ENCODE measurements around the gene TIGD2.

Gene TIGD2

DNA sequence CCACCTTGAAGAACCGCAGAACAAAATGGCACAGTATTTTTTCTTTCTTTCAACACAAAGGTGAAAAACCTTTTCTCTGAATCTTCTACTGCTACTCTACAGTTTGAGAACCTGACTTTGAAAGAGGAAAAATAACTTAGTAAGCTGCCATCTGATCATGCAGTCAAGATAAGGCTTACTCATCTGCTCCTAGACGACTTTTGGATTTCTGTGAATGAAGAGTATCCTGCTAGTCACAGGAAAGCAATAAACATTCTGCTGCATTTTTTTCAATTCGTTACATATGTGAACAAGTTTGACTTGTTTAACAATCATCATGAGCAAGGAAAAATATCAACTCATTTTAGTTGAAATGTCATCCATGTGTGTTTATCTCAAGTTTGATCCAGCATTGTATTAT lies 25.2 kb downstream of the TIGD2 start:
- Histone ChIP-seq H3K36me3 (replicated peaks; ENCODE audit: low read depth, low read length) (no peaks in the 10 kb centered on the region), H3K4me3 (ENCODE audit: low read length) (no peak overlapping the region), H3K4me2 (ENCODE audit: low read length) (no peak overlapping the region), H3K4me1 (ENCODE audit: low read length) (peaks cover 4% of the 10 kb centered on the region; the same call in 1 of the 2 replicates), H3K27me3 (ENCODE audit: low read depth, low read length) (no peaks in the 10 kb centered on the region), H4K20me1 (ENCODE audit: insufficient read depth, low read length) (no peaks in the 10 kb centered on the region), H2AFZ (ENCODE audit: low read depth, low read length) (no peak overlapping the region), H3K79me2 (ENCODE audit: low read length) (no peaks in the 10 kb centered on the region), H3K9me3 (ENCODE audit: insufficient read depth, low read length) (no peaks in the 10 kb centered on the region), H3K27ac (ENCODE audit: low read length) (no peak overlapping the region), H3K9ac (ENCODE audit: low read length) (no peak overlapping the region)
- no peak for TF ChIP-seq EZH2phosphoT487 (IDR thresholded peaks at IDR 0.05; ENCODE audit: low read depth)
- TF ChIP-seq, protein P1, sequence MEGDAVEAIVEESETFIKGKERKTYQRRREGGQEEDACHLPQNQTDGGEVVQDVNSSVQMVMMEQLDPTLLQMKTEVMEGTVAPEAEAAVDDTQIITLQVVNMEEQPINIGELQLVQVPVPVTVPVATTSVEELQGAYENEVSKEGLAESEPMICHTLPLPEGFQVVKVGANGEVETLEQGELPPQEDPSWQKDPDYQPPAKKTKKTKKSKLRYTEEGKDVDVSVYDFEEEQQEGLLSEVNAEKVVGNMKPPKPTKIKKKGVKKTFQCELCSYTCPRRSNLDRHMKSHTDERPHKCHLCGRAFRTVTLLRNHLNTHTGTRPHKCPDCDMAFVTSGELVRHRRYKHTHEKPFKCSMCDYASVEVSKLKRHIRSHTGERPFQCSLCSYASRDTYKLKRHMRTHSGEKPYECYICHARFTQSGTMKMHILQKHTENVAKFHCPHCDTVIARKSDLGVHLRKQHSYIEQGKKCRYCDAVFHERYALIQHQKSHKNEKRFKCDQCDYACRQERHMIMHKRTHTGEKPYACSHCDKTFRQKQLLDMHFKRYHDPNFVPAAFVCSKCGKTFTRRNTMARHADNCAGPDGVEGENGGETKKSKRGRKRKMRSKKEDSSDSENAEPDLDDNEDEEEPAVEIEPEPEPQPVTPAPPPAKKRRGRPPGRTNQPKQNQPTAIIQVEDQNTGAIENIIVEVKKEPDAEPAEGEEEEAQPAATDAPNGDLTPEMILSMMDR (IDR thresholded peaks at IDR 0.05; ENCODE audit: low read depth, low read length) = no peak

GRCh38 chr4:89137231-89137630 lies 25.9 kb downstream of the TIGD2 start:
- no peaks in the 10 kb centered on the region for H3K9me3 ChIP-seq (ENCODE audit: insufficient read depth, low read length)
- H4K20me1 ChIP-seq (ENCODE audit: insufficient read depth, low read length) = no peaks in the 10 kb centered on the region
- H3K27me3 ChIP-seq (ENCODE audit: low read depth, low read length) = no peaks in the 10 kb centered on the region
- H3K36me3 ChIP-seq (replicated peaks; ENCODE audit: low read depth, low read length) = no peaks in the 10 kb centered on the region
- H3K4me3 ChIP-seq (ENCODE audit: low read length) = no peak overlapping the region
- H3K79me2 ChIP-seq (ENCODE audit: low read length) = no peaks in the 10 kb centered on the region
- TF ChIP-seq, protein P1 (IDR thresholded peaks at IDR 0.05; ENCODE audit: low read depth, low read length) = no peak
- TF ChIP-seq EZH2phosphoT487 (IDR thresholded peaks at IDR 0.05; ENCODE audit: low read depth) = no peak
- H3K4me2 ChIP-seq (ENCODE audit: low read length) = no peak overlapping the region
- no peak overlapping the region for H2AFZ ChIP-seq (ENCODE audit: low read depth, low read length)
- H3K9ac ChIP-seq (ENCODE audit: low read length) = no peak overlapping the region
- H3K27ac ChIP-seq (ENCODE audit: low read length) = no peak overlapping the region
- H3K4me1 ChIP-seq (ENCODE audit: low read length) = peaks cover 6% of the 10 kb centered on the region

DNA sequence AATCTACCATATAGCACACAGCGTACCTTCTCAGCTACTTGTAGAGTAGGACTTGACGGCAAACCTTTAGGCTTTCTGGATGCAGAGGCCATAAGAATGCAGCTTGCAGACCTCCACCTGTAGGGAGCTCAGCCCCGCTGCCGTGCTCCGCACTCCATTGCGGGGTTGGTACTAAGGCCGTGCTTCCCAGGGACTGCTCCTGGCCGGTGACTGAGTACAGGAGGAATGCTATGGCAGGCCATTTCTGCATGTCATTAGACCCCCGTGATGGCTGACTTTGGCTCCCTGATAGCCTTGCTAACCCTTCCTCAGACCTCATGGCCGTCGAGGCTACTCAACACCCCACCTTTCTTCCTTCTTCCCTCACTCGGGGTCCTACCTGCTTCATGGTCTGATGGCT lies 26.4 kb downstream of the TIGD2 start:
- no peaks in the 10 kb centered on the region for H3K79me2 ChIP-seq (ENCODE audit: low read length)
- H2AFZ ChIP-seq (ENCODE audit: low read depth, low read length) = no peak overlapping the region
- H3K4me3 ChIP-seq (ENCODE audit: low read length) = no peak overlapping the region
- H3K4me1 ChIP-seq (ENCODE audit: low read length) = peaks cover 11% of the 10 kb centered on the region
- H3K27me3 ChIP-seq (ENCODE audit: low read depth, low read length) = no peaks in the 10 kb centered on the region
- H3K9ac ChIP-seq (ENCODE audit: low read length) = no peak overlapping the region
- H3K27ac ChIP-seq (ENCODE audit: low read length) = no peak overlapping the region
- no peaks in the 10 kb centered on the region for H4K20me1 ChIP-seq (ENCODE audit: insufficient read depth, low read length)
- H3K4me2 ChIP-seq (ENCODE audit: low read length) = no peak overlapping the region
- no peaks in the 10 kb centered on the region for H3K9me3 ChIP-seq (ENCODE audit: insufficient read depth, low read length)
- no peaks in the 10 kb centered on the region for H3K36me3 ChIP-seq (replicated peaks; ENCODE audit: low read depth, low read length)
- no peak for TF ChIP-seq EZH2phosphoT487 (IDR thresholded peaks at IDR 0.05; ENCODE audit: low read depth)
- TF ChIP-seq, protein P1 (IDR thresholded peaks at IDR 0.05; ENCODE audit: low read depth, low read length) = no peak

DNA sequence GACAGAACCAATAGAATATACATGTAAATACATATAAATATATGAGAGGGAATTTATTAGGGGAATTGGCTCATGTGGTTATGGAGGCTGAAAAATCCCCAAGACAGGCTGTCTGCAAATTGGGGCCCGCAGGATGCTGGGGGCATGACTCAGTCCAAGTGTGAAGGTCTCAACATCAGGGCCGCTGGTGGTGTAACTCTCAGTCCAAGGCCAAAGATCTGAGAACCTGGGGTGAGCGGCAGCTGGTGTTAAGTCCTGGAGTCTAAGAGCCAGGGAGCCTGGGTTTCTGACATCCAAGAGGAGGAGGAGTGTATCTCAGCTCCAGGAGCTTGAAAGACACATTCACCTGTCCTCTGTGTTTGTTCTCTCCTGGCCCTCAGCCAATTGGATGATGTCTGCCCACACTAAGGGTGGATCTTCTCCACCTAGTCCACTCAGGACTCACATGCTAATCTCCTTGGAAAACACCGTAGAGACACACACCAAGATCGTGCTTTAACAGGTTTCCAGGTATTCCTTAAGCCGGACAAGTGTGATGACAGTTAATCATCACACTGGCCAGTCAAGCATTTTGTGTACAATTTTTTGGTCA lies 28.9 kb downstream of the TIGD2 start:
- Histone ChIP-seq H4K20me1 (ENCODE audit: insufficient read depth, low read length) (no peaks in the 10 kb centered on the region), H3K4me1 (ENCODE audit: low read length) (peaks cover 21% of the 10 kb centered on the region), H2AFZ (ENCODE audit: low read depth, low read length) (no peak overlapping the region), H3K79me2 (ENCODE audit: low read length) (no peaks in the 10 kb centered on the region), H3K27ac (ENCODE audit: low read length) (no peak overlapping the region), H3K4me3 (ENCODE audit: low read length) (no peak overlapping the region), H3K9ac (ENCODE audit: low read length) (no peak overlapping the region), H3K36me3 (replicated peaks; ENCODE audit: low read depth, low read length) (no peaks in the 10 kb centered on the region), H3K4me2 (ENCODE audit: low read length) (no peak overlapping the region), H3K9me3 (ENCODE audit: insufficient read depth, low read length) (0 out of 2 replicates have a peak, but pooled peaks cover 3% of the 10 kb centered on the region), H3K27me3 (ENCODE audit: low read depth, low read length) (no peaks in the 10 kb centered on the region)
- TF ChIP-seq, protein P1 (IDR thresholded peaks at IDR 0.05; ENCODE audit: low read depth, low read length) = no peak
- TF ChIP-seq EZH2phosphoT487 (IDR thresholded peaks at IDR 0.05; ENCODE audit: low read depth) = no peak

Data from OCI-LY3 (cell line).